Measurements from ENCODE around the gene ZDHHC7.
"Not testable (repeated sequence)": the region's sequence is repeated elsewhere in the genome, so short reads cannot be mapped to it uniquely, and the experiment has no call there.

Gene ZDHHC7

DNA sequence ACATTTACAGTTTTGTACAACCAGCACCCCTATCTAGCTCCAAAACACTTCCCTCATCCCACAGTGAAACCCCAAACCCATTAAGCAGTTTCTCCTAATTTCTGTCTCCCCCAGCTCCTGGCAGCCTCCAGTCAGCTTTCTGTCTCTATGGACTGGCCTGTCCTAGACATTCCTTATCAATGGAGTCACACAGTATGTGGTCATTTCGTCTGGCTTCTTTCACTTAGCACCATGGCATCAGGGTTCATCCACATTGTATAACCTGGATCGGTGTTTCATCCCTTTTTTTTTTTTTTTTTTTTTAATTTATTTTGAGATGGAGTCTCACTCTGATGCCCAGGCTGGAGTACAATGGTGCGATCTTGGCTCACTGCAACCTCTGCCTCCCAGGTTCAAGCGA, 68.5 kb downstream of the ZDHHC7 start:
- no peak overlapping the region for H3K27ac ChIP-seq (ENCODE audit: low read depth, low read length)
- H3K4me3 ChIP-seq (ENCODE audit: low read depth in 1 of 5, low read length in 5 of 5): no peak overlapping the region
- no peaks in the 10 kb centered on the region for H3K9me3 ChIP-seq (ENCODE audit: control insufficient read depth in 5 of 5, low read length in 5 of 5)
- no peaks in the 10 kb centered on the region for H3K36me3 ChIP-seq (ENCODE audit: control insufficient read depth in 5 of 5, insufficient read depth in 5 of 5, low read length in 5 of 5)
- no peak overlapping the region for H3K9ac ChIP-seq (ENCODE audit: low read length in 5 of 5)
- H3K27me3 ChIP-seq (ENCODE audit: control insufficient read depth in 5 of 5, insufficient read depth in 4 of 5, low read length in 5 of 5): peaks cover 0 to 5% (median 0%) of the 10 kb centered on the region in 5 donors
- peaks cover 0 to 12% (median 4%) of the 10 kb centered on the region in 5 donors for H3K4me1 ChIP-seq (ENCODE audit: control insufficient read depth in 5 of 5, insufficient read depth in 5 of 5, low read length in 5 of 5)

DNA sequence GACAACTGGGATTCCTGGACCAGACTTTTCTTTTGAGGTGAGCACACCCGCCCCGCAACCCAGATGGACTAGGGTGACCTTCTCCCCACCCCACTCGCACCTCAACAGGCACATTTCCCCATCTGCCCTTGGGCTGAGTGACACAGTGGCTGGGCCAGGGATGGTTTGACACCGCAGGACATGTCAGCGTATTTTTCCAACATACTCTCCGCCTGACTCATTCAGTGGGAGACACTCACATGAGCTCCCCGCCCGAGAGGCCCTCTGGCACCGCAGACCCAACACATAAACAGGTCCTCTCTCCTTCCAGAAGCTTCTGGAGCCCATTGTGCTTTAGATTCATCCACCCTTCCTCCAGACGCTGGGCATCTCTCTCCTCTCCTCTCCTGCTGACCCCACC, 69.4 kb downstream of the ZDHHC7 start:
- Histone ChIP-seq H3K36me3 (ENCODE audit: control insufficient read depth in 5 of 5, insufficient read depth in 5 of 5, low read length in 5 of 5) (no peaks in the 10 kb centered on the region), H3K27me3 (ENCODE audit: control insufficient read depth in 5 of 5, insufficient read depth in 4 of 5, low read length in 5 of 5) (peaks cover 0 to 5% (median 0%) of the 10 kb centered on the region in 5 donors), H3K9ac (ENCODE audit: low read length in 5 of 5) (no peak overlapping the region), H3K27ac (ENCODE audit: low read depth, low read length) (no peak overlapping the region), H3K4me1 (ENCODE audit: control insufficient read depth in 5 of 5, insufficient read depth in 5 of 5, low read length in 5 of 5) (peaks cover 0 to 9% (median 4%) of the 10 kb centered on the region in 5 donors), H3K4me3 (ENCODE audit: low read depth in 1 of 5, low read length in 5 of 5) (no peak overlapping the region), H3K9me3 (ENCODE audit: control insufficient read depth in 5 of 5, low read length in 5 of 5) (no peaks in the 10 kb centered on the region)

DNA sequence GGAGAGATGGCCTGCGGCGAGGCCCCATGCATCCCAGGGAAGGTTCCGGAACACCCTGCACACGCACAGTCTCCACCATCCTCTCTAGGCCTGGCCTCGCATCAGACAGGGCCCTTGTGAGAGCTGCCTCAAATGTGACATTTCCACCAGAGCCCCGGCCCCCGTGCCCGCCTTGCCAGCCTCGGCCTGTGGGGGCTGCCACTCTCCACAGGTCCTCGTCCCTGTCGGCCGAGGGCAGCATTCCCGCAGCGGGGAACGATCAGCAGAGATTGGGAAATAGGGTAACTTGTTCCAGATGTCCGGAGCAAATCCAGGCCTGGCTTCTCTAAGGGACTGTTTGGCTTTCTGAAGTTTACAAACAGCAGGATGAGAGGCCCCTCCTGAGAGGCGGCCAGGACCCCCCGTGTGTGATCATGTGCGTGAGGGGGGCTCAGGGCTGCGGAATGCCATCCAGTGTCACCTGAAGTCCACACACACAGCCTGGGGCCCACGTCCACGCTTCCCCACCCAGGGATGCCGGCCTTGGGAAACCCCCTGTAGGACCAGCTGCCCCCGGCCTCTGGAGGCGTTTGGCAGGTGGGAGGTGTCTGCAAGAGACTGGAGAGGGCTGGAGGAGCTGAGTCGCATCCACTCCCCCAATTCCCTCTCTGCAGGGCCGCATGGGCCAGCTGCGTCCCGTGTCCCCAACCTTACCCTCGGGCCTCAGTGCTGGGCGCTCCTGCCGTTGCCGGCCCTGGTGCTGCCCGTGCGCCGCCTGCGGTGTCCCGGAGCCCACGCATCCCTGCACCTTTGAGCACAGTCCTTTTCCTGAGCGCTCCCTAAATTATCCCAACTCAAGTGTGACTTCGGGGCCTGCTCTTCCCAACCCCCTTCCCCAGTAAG, 70.4 kb downstream of the ZDHHC7 start:
- H3K36me3 ChIP-seq (ENCODE audit: control insufficient read depth in 5 of 5, insufficient read depth in 5 of 5, low read length in 5 of 5): no peaks in the 10 kb centered on the region
- no peaks in the 10 kb centered on the region for H3K9me3 ChIP-seq (ENCODE audit: control insufficient read depth in 5 of 5, low read length in 5 of 5)
- H3K27me3 ChIP-seq (ENCODE audit: control insufficient read depth in 5 of 5, insufficient read depth in 4 of 5, low read length in 5 of 5): peaks cover 0 to 5% (median 0%) of the 10 kb centered on the region in 5 donors
- H3K27ac ChIP-seq (ENCODE audit: low read depth, low read length): no peak overlapping the region
- no peak overlapping the region for H3K4me3 ChIP-seq (ENCODE audit: low read depth in 1 of 5, low read length in 5 of 5)
- no peak overlapping the region for H3K9ac ChIP-seq (ENCODE audit: low read length in 5 of 5)
- peaks cover 0 to 8% (median 4%) of the 10 kb centered on the region in 5 donors for H3K4me1 ChIP-seq (ENCODE audit: control insufficient read depth in 5 of 5, insufficient read depth in 5 of 5, low read length in 5 of 5)

DNA sequence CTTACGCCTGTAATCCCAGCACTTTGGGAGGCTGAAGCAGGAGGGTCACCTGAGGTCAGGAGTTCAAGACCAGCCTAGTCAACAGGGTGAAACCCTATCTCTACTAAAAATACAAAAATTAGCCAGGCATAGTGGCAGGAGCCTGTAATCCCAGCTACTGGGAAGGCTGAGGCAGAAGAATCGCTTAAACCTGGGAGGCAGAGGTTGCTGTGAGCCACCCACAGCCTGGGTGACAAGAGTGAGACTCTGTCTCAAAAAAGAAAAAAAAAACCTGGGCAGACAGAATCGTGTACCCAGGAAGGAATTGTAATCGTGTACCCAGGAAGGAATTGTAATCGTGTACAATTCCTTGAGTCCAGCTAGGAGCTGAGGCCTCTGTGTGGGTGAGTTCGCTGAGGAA, 72.7 kb downstream of the ZDHHC7 start:
- H3K4me3 ChIP-seq (ENCODE audit: low read depth in 1 of 5, low read length in 5 of 5); H3K9ac ChIP-seq (ENCODE audit: low read length in 5 of 5); H3K27me3 ChIP-seq (ENCODE audit: control insufficient read depth in 5 of 5, insufficient read depth in 4 of 5, low read length in 5 of 5); H3K36me3 ChIP-seq (ENCODE audit: control insufficient read depth in 5 of 5, insufficient read depth in 5 of 5, low read length in 5 of 5); H3K27ac ChIP-seq (ENCODE audit: low read depth, low read length); H3K9me3 ChIP-seq (ENCODE audit: control insufficient read depth in 5 of 5, low read length in 5 of 5): not testable (repeated sequence)
- peaks cover 0 to 17% (median 13%) of the 10 kb centered on the region in 5 donors for H3K4me1 ChIP-seq (ENCODE audit: control insufficient read depth in 5 of 5, insufficient read depth in 5 of 5, low read length in 5 of 5)

DNA sequence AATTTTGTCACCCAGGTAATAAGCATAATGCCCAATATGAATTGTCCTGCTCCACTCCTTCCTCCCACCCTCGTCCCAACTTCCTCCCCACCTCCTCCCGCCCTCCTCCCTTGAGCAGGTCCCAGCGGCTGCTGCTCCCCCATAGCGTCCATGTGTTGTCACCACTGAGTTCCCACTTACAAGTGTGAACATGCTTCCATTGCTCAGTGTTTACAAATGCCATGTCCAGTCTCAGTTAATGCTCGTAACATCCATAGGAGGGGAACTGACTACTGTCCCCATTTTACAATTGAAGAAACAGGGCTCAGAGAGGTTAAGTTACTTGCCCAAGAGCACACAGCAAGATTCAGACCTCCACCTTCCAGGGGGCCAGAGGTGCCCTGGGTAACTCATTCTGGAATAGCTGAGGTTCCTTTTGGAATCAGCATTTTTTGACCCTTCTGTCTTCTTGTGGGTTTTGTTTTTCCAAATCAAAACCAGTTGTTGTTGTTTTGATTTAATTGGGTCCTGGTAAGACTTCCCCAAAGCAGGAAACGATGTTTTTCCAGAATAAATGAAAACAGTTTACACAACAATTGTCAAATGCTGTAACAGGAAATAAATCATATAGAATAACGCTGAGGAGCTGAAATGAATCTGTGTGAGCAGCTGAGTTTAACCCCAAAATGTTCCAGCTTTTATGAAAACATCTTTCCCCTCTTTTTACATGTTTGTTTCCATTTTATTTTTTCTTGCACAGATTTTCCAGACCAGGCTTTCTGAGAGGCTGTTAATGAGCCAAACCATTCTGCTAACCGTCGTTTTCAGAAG, 73.9 kb downstream of the ZDHHC7 start:
- peaks cover 0 to 20% (median 16%) of the 10 kb centered on the region in 5 donors for H3K4me1 ChIP-seq (ENCODE audit: control insufficient read depth in 5 of 5, insufficient read depth in 5 of 5, low read length in 5 of 5)
- no peaks in the 10 kb centered on the region for H3K36me3 ChIP-seq (ENCODE audit: control insufficient read depth in 5 of 5, insufficient read depth in 5 of 5, low read length in 5 of 5)
- no peak overlapping the region for H3K4me3 ChIP-seq (ENCODE audit: low read depth in 1 of 5, low read length in 5 of 5)
- H3K9ac ChIP-seq (ENCODE audit: low read length in 5 of 5): no peak overlapping the region
- peaks cover 0 to 3% (median 0%) of the 10 kb centered on the region in 5 donors for H3K27me3 ChIP-seq (ENCODE audit: control insufficient read depth in 5 of 5, insufficient read depth in 4 of 5, low read length in 5 of 5)
- H3K27ac ChIP-seq (ENCODE audit: low read depth, low read length): no peak overlapping the region
- H3K9me3 ChIP-seq (ENCODE audit: control insufficient read depth in 5 of 5, low read length in 5 of 5): no peaks in the 10 kb centered on the region

DNA sequence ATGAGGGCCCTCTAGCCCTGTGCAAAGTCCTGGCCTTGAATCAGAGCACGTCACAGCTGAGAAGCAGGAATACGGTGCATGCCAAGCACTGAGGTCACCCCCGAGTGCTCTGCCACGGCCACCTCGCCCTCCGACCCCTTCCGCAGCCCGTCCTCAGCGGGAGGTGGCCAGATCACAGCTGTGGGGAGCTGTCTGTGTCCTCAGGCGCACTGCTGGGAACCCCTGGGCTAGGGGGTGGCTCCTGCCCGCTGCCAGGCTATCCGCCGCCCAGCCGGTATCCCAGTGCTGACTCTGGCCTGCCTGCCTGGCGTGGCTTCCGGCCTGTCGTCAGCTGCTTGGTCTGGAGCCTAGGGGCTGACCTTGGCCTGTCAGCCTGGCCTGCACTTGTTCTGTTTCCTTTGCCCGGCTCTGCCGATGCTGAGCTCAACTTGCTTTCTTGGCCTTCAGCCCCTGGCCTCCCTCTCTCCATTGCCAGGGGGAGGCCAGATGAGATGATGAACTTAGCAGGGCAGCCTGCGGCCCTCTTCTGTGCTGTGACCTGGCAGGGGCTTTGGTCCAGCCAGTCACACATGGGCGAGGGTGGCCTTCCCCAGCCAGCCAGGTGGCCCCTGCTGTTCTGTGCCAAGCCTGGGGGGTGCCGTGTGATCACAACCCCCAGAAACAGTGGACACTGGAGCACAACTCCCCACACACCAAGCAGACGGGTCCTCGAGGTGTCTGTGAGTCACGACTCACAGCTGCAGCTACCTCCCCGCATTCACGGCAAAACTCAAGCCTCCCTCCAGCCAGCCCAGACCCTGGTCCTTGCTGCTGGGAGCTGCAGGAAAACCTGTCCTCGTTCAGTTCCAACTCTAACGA, 77.3 kb downstream of the ZDHHC7 start:
- H3K9me3 ChIP-seq (ENCODE audit: control insufficient read depth in 5 of 5, low read length in 5 of 5): peaks cover 0 to 8% (median 3%) of the 10 kb centered on the region in 5 donors
- H3K4me3 ChIP-seq (ENCODE audit: low read depth in 1 of 5, low read length in 5 of 5): peak overlapping the region in 3 of 5 donors; percentile 29 to 39 (median 38)
- peaks cover 0 to 26% (median 24%) of the 10 kb centered on the region in 5 donors for H3K4me1 ChIP-seq (ENCODE audit: control insufficient read depth in 5 of 5, insufficient read depth in 5 of 5, low read length in 5 of 5)
- H3K9ac ChIP-seq (ENCODE audit: low read length in 5 of 5): peak overlapping the region in 3 of 5 donors; percentile 53 to 69 (median 67)
- H3K27ac ChIP-seq (ENCODE audit: low read depth, low read length): no peak overlapping the region
- no peaks in the 10 kb centered on the region for H3K36me3 ChIP-seq (ENCODE audit: control insufficient read depth in 5 of 5, insufficient read depth in 5 of 5, low read length in 5 of 5)
- peaks cover 0 to 16% (median 2%) of the 10 kb centered on the region in 5 donors for H3K27me3 ChIP-seq (ENCODE audit: control insufficient read depth in 5 of 5, insufficient read depth in 4 of 5, low read length in 5 of 5)

DNA sequence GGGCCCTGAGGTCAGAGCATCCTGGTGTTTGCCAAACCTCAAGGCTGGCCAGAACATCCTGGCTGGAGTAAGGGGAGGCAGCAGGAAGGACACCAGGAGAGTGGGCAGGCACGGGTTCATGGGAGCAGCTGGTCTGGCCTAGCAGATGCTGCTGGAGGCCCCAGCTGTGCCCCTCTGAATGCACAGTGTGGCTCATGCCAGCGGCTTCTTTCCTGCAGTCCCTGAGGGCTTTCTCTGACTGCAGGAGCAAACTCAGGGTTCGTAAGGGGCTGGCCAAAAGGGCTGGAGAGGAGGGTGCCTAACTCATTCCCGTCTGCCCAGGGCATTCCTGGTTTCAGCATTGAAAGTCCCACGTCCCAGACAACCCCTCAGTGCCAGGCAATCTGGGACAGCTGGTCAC, 78.7 kb downstream of the ZDHHC7 start:
- H3K9ac ChIP-seq (ENCODE audit: low read length in 5 of 5): no peak overlapping the region
- no peak overlapping the region for H3K4me3 ChIP-seq (ENCODE audit: low read depth in 1 of 5, low read length in 5 of 5)
- H3K36me3 ChIP-seq (ENCODE audit: control insufficient read depth in 5 of 5, insufficient read depth in 5 of 5, low read length in 5 of 5): no peaks in the 10 kb centered on the region
- H3K9me3 ChIP-seq (ENCODE audit: control insufficient read depth in 5 of 5, low read length in 5 of 5): peaks cover 0 to 8% (median 3%) of the 10 kb centered on the region in 5 donors
- no peak overlapping the region for H3K27ac ChIP-seq (ENCODE audit: low read depth, low read length)
- peaks cover 0 to 27% (median 7%) of the 10 kb centered on the region in 5 donors for H3K27me3 ChIP-seq (ENCODE audit: control insufficient read depth in 5 of 5, insufficient read depth in 4 of 5, low read length in 5 of 5)
- peaks cover 0 to 39% (median 37%) of the 10 kb centered on the region in 5 donors for H3K4me1 ChIP-seq (ENCODE audit: control insufficient read depth in 5 of 5, insufficient read depth in 5 of 5, low read length in 5 of 5)

DNA sequence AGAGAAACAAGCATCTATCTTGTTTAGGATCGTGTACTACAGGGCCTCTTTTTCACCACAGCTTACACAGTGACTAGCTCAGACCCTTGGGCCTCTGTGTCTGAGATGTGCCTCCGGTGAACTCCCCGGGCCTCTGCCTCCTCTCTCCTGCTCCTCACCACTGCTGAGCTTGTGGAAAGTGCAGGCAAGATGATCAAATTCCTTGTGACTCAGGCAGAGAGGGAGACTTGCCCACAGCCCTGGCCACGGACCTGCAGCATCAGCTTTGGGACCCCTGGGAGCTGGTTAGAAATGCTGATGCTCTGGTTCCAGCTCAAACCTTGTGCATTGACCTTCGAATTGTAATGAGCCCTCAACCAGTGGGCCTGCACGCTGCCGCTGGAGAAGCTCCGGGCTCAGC, 79.8 kb downstream of the ZDHHC7 start:
- Histone ChIP-seq H3K27me3 (ENCODE audit: control insufficient read depth in 5 of 5, insufficient read depth in 4 of 5, low read length in 5 of 5) (peaks cover 0 to 29% (median 7%) of the 10 kb centered on the region in 5 donors), H3K9ac (ENCODE audit: low read length in 5 of 5) (no peak overlapping the region), H3K4me3 (ENCODE audit: low read depth in 1 of 5, low read length in 5 of 5) (no peak overlapping the region), H3K27ac (ENCODE audit: low read depth, low read length) (no peak overlapping the region), H3K4me1 (ENCODE audit: control insufficient read depth in 5 of 5, insufficient read depth in 5 of 5, low read length in 5 of 5) (peaks cover 0 to 42% (median 37%) of the 10 kb centered on the region in 5 donors), H3K36me3 (ENCODE audit: control insufficient read depth in 5 of 5, insufficient read depth in 5 of 5, low read length in 5 of 5) (no peaks in the 10 kb centered on the region), H3K9me3 (ENCODE audit: control insufficient read depth in 5 of 5, low read length in 5 of 5) (peaks cover 0 to 8% (median 3%) of the 10 kb centered on the region in 5 donors)

DNA sequence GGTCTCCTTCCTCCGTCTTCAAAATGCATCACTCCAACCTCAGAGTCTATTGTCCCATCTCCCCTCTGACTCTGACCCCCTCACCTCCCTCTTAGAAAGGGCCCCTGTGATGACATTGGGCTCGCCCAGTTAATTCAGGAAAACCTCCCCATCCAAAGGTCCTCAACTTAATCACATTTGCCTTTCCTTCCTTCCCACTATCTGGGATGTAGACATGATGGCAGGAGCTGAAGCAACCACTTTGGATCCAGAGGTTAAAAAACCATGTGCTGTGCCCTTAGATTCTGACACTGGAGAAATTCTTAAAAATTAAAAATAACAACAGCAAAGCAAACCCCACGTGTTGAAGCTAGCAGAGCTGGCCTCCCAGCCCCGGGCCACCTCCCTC, 80.2 kb downstream of the ZDHHC7 start:
- Histone ChIP-seq H3K4me1 (ENCODE audit: control insufficient read depth in 5 of 5, insufficient read depth in 5 of 5, low read length in 5 of 5) (peaks cover 0 to 42% (median 37%) of the 10 kb centered on the region in 5 donors), H3K9ac (ENCODE audit: low read length in 5 of 5) (no peak overlapping the region), H3K4me3 (ENCODE audit: low read depth in 1 of 5, low read length in 5 of 5) (no peak overlapping the region), H3K9me3 (ENCODE audit: control insufficient read depth in 5 of 5, low read length in 5 of 5) (peaks cover 0 to 8% (median 3%) of the 10 kb centered on the region in 5 donors), H3K27me3 (ENCODE audit: control insufficient read depth in 5 of 5, insufficient read depth in 4 of 5, low read length in 5 of 5) (peaks cover 0 to 31% (median 7%) of the 10 kb centered on the region in 5 donors), H3K27ac (ENCODE audit: low read depth, low read length) (no peak overlapping the region), H3K36me3 (ENCODE audit: control insufficient read depth in 5 of 5, insufficient read depth in 5 of 5, low read length in 5 of 5) (no peaks in the 10 kb centered on the region)
